Measurements from ENCODE around the gene SARS2.

SARS2 gene

GRCh38 chr19:38894968-38895367 is 35.6 kb downstream of the SARS2 start:
- TF ChIP-seq ZBTB7A (IDR thresholded peaks at IDR 0.05; ENCODE audit: low read depth): no peak

DNA sequence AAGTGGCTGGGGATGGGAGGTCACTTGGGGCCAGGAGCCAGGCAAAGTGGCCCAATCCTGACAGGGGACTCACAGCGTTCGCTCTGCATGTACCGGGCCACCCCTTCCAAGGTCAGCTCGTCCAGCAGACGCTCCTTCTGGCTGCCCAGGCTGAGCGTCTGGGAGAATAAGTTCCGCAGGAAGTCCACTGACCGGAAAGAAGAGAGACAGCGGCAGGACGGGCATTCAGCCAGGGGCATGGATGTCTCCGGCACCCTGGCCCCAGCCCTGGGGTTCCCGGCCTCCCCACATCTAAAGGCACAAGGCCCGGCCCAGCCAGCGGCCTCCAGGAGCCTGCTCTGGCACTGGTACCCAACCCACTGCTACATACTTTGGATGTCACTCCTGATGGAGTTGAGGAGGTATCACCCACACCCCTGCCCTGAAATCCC is 37.2 kb downstream of the SARS2 start:
- TF ChIP-seq EP300 (IDR thresholded peaks at IDR 0.05; ENCODE audit: borderline replicate concordance): no peak
- TF ChIP-seq MAX (IDR thresholded peaks at IDR 0.05): no peak
- no peak for TF ChIP-seq TCF12 (IDR thresholded peaks at IDR 0.05; ENCODE audit: low read depth)
- no peak for TF ChIP-seq ZBTB7A (IDR thresholded peaks at IDR 0.05; ENCODE audit: low read depth)
- TF ChIP-seq CEBPB (IDR thresholded peaks at IDR 0.05): no peak
- TF ChIP-seq TEAD4 (IDR thresholded peaks at IDR 0.05): no peak
- TF ChIP-seq, protein P1, sequence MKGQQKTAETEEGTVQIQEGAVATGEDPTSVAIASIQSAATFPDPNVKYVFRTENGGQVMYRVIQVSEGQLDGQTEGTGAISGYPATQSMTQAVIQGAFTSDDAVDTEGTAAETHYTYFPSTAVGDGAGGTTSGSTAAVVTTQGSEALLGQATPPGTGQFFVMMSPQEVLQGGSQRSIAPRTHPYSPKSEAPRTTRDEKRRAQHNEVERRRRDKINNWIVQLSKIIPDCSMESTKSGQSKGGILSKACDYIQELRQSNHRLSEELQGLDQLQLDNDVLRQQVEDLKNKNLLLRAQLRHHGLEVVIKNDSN (IDR thresholded peaks at IDR 0.05): no peak
- no peak for TF ChIP-seq EGR1 (IDR thresholded peaks at IDR 0.05)
- no peak for TF ChIP-seq TAF1 (IDR thresholded peaks at IDR 0.05; ENCODE audit: low read depth)
- TF ChIP-seq YY1 (IDR thresholded peaks at IDR 0.05; ENCODE audit: low read depth): no peak
- no peak for TF ChIP-seq CREB1 (IDR thresholded peaks at IDR 0.05; ENCODE audit: low read depth)
- TF ChIP-seq FOXM1 (IDR thresholded peaks at IDR 0.05; ENCODE audit: borderline replicate concordance, low read depth): no peak
- TF ChIP-seq REST (IDR thresholded peaks at IDR 0.05; ENCODE audit: low read depth): no peak

- TF ChIP-seq MAX (IDR thresholded peaks at IDR 0.05) (no peak), FOXM1 (IDR thresholded peaks at IDR 0.05; ENCODE audit: borderline replicate concordance, low read depth) (no peak), EP300 (IDR thresholded peaks at IDR 0.05; ENCODE audit: borderline replicate concordance) (no peak), CEBPB (IDR thresholded peaks at IDR 0.05) (no peak), TAF1 (IDR thresholded peaks at IDR 0.05; ENCODE audit: low read depth) (no peak), RAD21 (IDR thresholded peaks at IDR 0.05; ENCODE audit: low read depth) (no peak), EGR1 (IDR thresholded peaks at IDR 0.05) (no peak), TCF12 (IDR thresholded peaks at IDR 0.05; ENCODE audit: low read depth) (no peak), REST (IDR thresholded peaks at IDR 0.05; ENCODE audit: low read depth) (no peak), TEAD4 (IDR thresholded peaks at IDR 0.05) (no peak), ZBTB7A (IDR thresholded peaks at IDR 0.05; ENCODE audit: low read depth) (no peak), YY1 (IDR thresholded peaks at IDR 0.05; ENCODE audit: low read depth) (no peak), NFIC (IDR thresholded peaks at IDR 0.05) (no peak), CREB1 (IDR thresholded peaks at IDR 0.05; ENCODE audit: low read depth) (no peak)
- TF ChIP-seq, protein P1 (IDR thresholded peaks at IDR 0.05): no peak
Observed at GRCh38 chr19:38892841-38893240, 37.7 kb downstream of the SARS2 start.

GRCh38 chr19:38891771-38892170 is 38.8 kb downstream of the SARS2 start:
- TF ChIP-seq EGR1 (IDR thresholded peaks at IDR 0.05): no peak

GRCh38 chr19:38890686-38891085 is 39.9 kb downstream of the SARS2 start:
- TF ChIP-seq TAF1 (IDR thresholded peaks at IDR 0.05; ENCODE audit: low read depth) (no peak), TEAD4 (IDR thresholded peaks at IDR 0.05) (no peak), TCF12 (IDR thresholded peaks at IDR 0.05; ENCODE audit: low read depth) (no peak), YY1 (IDR thresholded peaks at IDR 0.05; ENCODE audit: low read depth) (no peak), ZBTB7A (IDR thresholded peaks at IDR 0.05; ENCODE audit: low read depth) (no peak), REST (IDR thresholded peaks at IDR 0.05; ENCODE audit: low read depth) (no peak), CEBPB (IDR thresholded peaks at IDR 0.05) (no peak), EGR1 (IDR thresholded peaks at IDR 0.05) (no peak), NFIC (IDR thresholded peaks at IDR 0.05) (no peak), FOXM1 (IDR thresholded peaks at IDR 0.05; ENCODE audit: borderline replicate concordance, low read depth) (no peak), MAX (IDR thresholded peaks at IDR 0.05) (no peak), RAD21 (IDR thresholded peaks at IDR 0.05; ENCODE audit: low read depth) (no peak)
- TF ChIP-seq, protein P1 (IDR thresholded peaks at IDR 0.05): no peak
